SK-N-SH (cell line): ENCODE results near the gene KRT71.

Source experiments
- EZH2phosphoT487 ChIP-seq: fragments of 200-600 bp; sonication (generic); IDR thresholded peaks from 2 replicates; pipeline ENCODE4 v1.6.1; 2017; ENCODE audit warnings: low read depth, mixed run types, mild to moderate bottlenecking, antibody characterized with exemption, moderate library complexity, borderline replicate concordance
- MAX ChIP-seq: IDR thresholded peaks from 2 replicates; pipeline ENCODE4 v1.4.0; 2012; ENCODE audit warnings: low read depth
- POLR2AphosphoS5 ChIP-seq: IDR thresholded peaks from 2 replicates; pipeline ENCODE4 v1.6.1; 2012; ENCODE audit warnings: low read depth, low read length
- RAD21 ChIP-seq: IDR thresholded peaks from 2 replicates; pipeline ENCODE4 v1.6.1; 2012; ENCODE audit warnings: mild to moderate bottlenecking, low read length
- TAF1 ChIP-seq: IDR thresholded peaks from 2 replicates; pipeline ENCODE4 v1.6.1; 2012; ENCODE audit warnings: low read depth, mild to moderate bottlenecking, low read length, moderate library complexity, borderline replicate concordance

- TF ChIP-seq POLR2AphosphoS5 (no peak), EZH2phosphoT487 (no peak), RAD21 (no peak), MAX (no peak), TAF1 (no peak)
Observed at GRCh38 chr12:52546126-52546525, 6.8 kb downstream of the KRT71 start.
